OCI-LY7 (cell line): ENCODE measurements around the gene TPM2. TPM values are rescaled to one million over a fixed set of nuclear protein-coding genes. Genes with fewer than 3 reads are reported as not detected.
"Not testable (repeated sequence)": the region's sequence is repeated elsewhere in the genome, so short reads cannot be mapped to it uniquely, and the experiment has no call there.

ENCODE experiments used
- BruUV-seq: library from RNA; stranded (reverse); fragments of 400-500 nt; replicated peaks from 2 replicates; lab custom pipeline; 2021; lab: Mats Ljungman, UMichigan
- CTCF ChIA-PET: fragments of 300-600 bp; sonication (Branson Sonifier 250); formaldehyde crosslinking; loops from one replicate; lab custom pipeline; 2022; ENCODE audit warnings: antibody characterized with exemption; ENCODE audit not compliant: unreplicated experiment; lab: Charles Lee
- POLR2A ChIA-PET: fragments of 300-600 bp; sonication (Branson Sonifier 250); formaldehyde crosslinking; loops from one replicate; lab custom pipeline; 2022; ENCODE audit warnings: antibody characterized with exemption; lab: Charles Lee
- DNase-seq: peaks from one replicate; pipeline ENCODE4 v3.0.0-alpha.2; 2015; ENCODE audit warnings: low spot score
- H2AFZ ChIP-seq: fragments of 200-600 bp; sonication (generic), shearing (Covaris generic); 2 replicates; pipeline ENCODE4 v1.6.1; 2014; ENCODE audit warnings: mild to moderate bottlenecking, antibody characterized with exemption, low read length, moderate library complexity
- H3K27ac ChIP-seq: fragments of 200-600 bp; sonication (generic); 2 replicates; pipeline ENCODE4 v1.5.1; 2014; ENCODE audit warnings: mixed run types, low read depth, mild to moderate bottlenecking, moderate library complexity, low read length, inconsistent platforms; ENCODE audit not compliant: poor library complexity, severe bottlenecking
- H3K36me3 ChIP-seq: fragments of 200-600 bp; sonication (generic); 2 replicates; pipeline ENCODE4 v1.6.1; 2014; ENCODE audit warnings: mild to moderate bottlenecking, antibody characterized with exemption, low read length, moderate library complexity, mixed read lengths; ENCODE audit not compliant: insufficient read depth
- H3K4me1 ChIP-seq: fragments of 200-600 bp; sonication (generic); 2 replicates; pipeline ENCODE4 v1.5.1; 2014; ENCODE audit warnings: mild to moderate bottlenecking, low read length; ENCODE audit not compliant: insufficient read depth, poor library complexity, severe bottlenecking
- H3K4me2 ChIP-seq: fragments of 200-600 bp; sonication (generic); 2 replicates; pipeline ENCODE4 v1.6.1; 2014; ENCODE audit warnings: mild to moderate bottlenecking, low read length
- H3K4me3 ChIP-seq: fragments of 200-600 bp; sonication (generic); 2 replicates; pipeline ENCODE4 v1.5.1; 2014; ENCODE audit warnings: mild to moderate bottlenecking, low read depth, low read length; ENCODE audit not compliant: poor library complexity, severe bottlenecking
- H3K79me2 ChIP-seq: fragments of 200-600 bp; sonication (generic); 2 replicates; pipeline ENCODE4 v1.6.1; 2016; ENCODE audit warnings: low read depth, mild to moderate bottlenecking, low read length, moderate library complexity, mixed read lengths; ENCODE audit not compliant: insufficient read depth
- H3K9me2 ChIP-seq: fragments of 200-600 bp; sonication (generic); 2 replicates; pipeline ENCODE4 v1.6.1; 2016; ENCODE audit warnings: mild to moderate bottlenecking, low read length, mixed read lengths; ENCODE audit not compliant: insufficient read depth
- H3K9me3 ChIP-seq: fragments of 200-600 bp; sonication (generic); 2 replicates; pipeline ENCODE4 v1.6.1; 2014; ENCODE audit warnings: mild to moderate bottlenecking, mixed run types, low read length, mixed read lengths
- H4K20me1 ChIP-seq: fragments of 200-600 bp; sonication (generic); 2 replicates; pipeline ENCODE4 v1.6.1; 2014; ENCODE audit warnings: mild to moderate bottlenecking, antibody characterized with exemption, low read length, moderate library complexity, mixed read lengths; ENCODE audit not compliant: insufficient read depth
- CTCF ChIP-seq: fragments of 200-600 bp; sonication (generic); conservative IDR thresholded peaks from 2 replicates; pipeline ENCODE4 v1.5.1; 2014; ENCODE audit warnings: mild to moderate bottlenecking, antibody characterized with exemption, low read length, moderate library complexity, mixed read lengths
- EZH2phosphoT487 ChIP-seq: fragments of 200-600 bp; sonication (generic); IDR thresholded peaks from 2 replicates; pipeline ENCODE4 v1.6.1; 2018; ENCODE audit warnings: low read depth, borderline replicate concordance, mild to moderate bottlenecking, mixed run types, antibody characterized with exemption, low read length, moderate library complexity, mixed read lengths
- intact Hi-C: fragments of 100-400 bp; cut with micrococcal nuclease; formaldehyde crosslinking; loops from one replicate; pipeline ENCODE4 v1.10.0; 2022; ENCODE audit not compliant: unreplicated experiment
- total RNA-seq, 2 experiments: library from RNA; depleted of rRNA in 1 of 2; stranded (reverse); fragments of >200 nt in 1 of 2; shearing (Covaris generic) in 1 of 2; gene quantifications; 2 replicates each; pipeline ENCODE4 v1.2.3, GENCODE V29; 2014 to 2022

The TPM2 gene
- total RNA-seq, 2 experiments from 2014 or later: 2.5 TPM; not detected in 1

DNA sequence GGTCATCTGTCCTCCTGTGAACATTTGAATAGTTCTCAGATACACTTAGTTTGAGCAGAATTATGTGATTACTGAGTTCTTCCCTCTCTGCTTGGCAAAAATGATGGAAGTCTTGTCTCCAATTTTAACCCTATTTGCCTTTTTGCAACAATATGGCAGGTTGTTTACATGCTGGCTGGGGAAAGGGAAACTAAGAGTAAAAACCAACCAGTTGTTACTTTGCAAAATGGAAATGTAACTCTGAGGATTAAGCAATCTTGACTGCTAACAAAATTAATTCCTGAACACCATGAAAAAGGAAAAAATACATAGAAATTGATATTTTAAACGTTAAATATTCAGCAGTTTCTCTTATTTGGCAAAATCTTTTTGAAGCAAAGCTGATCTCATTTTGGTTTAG, 50.1 kb downstream of the TPM2 start:
- TF ChIP-seq EZH2phosphoT487: no peak
- no peak for TF ChIP-seq CTCF
- intact Hi-C loops: no loop called here
- peaks cover 57% of the 10 kb centered on the region for H3K4me1 ChIP-seq
- POLR2A ChIA-PET: interaction anchor here (0.7 to 3.1 kb wide), 7 partner anchors 8 to 248 kb away, joined by 3 to 17 read pairs (median 6); partner anchors contain the start of genes CCDC107, CD72, RMRP and SIT1
- no peaks in the 10 kb centered on the region for H3K79me2 ChIP-seq
- CTCF ChIA-PET: interaction anchor here (2.3 kb wide), 1 partner anchor 9 kb away, joined by 5 read pairs; no protein-coding TSS in a partner anchor
- no peak overlapping the region for H3K4me3 ChIP-seq
- H3K27ac ChIP-seq: peak overlapping the region; percentile 72
- no peaks in the 10 kb centered on the region for H4K20me1 ChIP-seq
- H3K9me3 ChIP-seq: peaks cover 9% of the 10 kb centered on the region; the same call in 1 of the 2 replicates
- H3K36me3 ChIP-seq: peaks cover 36% of the 10 kb centered on the region
- DNase-seq: no peak
- H2AFZ ChIP-seq: peak overlapping the region; percentile 1; the same call in 1 of the 2 replicates
- no peaks in the 10 kb centered on the region for H3K9me2 ChIP-seq
- no TSS peak for BruUV-seq
- H3K4me2 ChIP-seq: peak overlapping the region; percentile 58

DNA sequence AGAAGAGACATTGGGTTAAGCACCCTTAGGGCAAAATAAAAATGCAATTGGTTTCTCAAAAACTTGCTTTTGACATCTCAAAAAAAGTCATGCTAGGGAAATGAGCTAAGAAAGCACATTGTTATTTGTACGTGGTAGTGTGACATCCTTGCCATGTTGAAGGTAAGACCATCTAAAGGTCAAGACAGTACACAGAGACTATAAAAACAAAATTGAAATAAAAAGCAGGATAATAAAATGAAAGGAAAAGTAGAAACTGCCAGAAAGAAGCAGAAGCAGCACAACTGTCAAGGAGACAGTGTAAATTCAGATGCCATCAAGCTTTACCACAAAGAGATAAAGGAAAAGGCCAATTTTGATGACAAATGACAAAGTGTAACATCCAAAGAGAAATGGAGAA, 50.5 kb downstream of the TPM2 start:
- H3K4me1 ChIP-seq: peaks cover 61% of the 10 kb centered on the region

GRCh38 chr9:35638751-35639150, 51.0 kb downstream of the TPM2 start:
- BruUV-seq, H2AFZ ChIP-seq, intact Hi-C loops, H3K4me3 ChIP-seq, H3K9me3 ChIP-seq, H3K9me2 ChIP-seq, H4K20me1 ChIP-seq, H3K79me2 ChIP-seq: not testable (repeated sequence)
- Histone ChIP-seq H3K4me1 (peaks cover 65% of the 10 kb centered on the region), H3K27ac (peak overlapping the region; percentile 72), H3K4me2 (peak overlapping the region; percentile 58), H3K36me3 (peaks cover 30% of the 10 kb centered on the region)
- ChIA-PET POLR2A (interaction anchor here (0.7 to 3.1 kb wide), 8 partner anchors 9 to 247 kb away, joined by 3 to 17 read pairs (median 6); partner anchors contain the start of genes CD72 and SIT1), CTCF (interaction anchor here (2.3 kb wide), 1 partner anchor 10 kb away, joined by 5 read pairs; no protein-coding TSS in a partner anchor)
- DNase-seq: peak; percentile 63

More for the DNA sequence above, 50.5 kb downstream of the TPM2 start:
- H2AFZ ChIP-seq: peak overlapping the region; percentile 1; the same call in 1 of the 2 replicates
- intact Hi-C loops, H3K9me3 ChIP-seq, H3K79me2 ChIP-seq, DNase-seq, BruUV-seq, H3K4me3 ChIP-seq, H4K20me1 ChIP-seq, H3K9me2 ChIP-seq: not testable (repeated sequence)
- CTCF ChIA-PET: interaction anchor here (2.3 kb wide), 1 partner anchor 9 kb away, joined by 5 read pairs; no protein-coding TSS in a partner anchor
- H3K36me3 ChIP-seq: peaks cover 32% of the 10 kb centered on the region
- peak overlapping the region; percentile 72 for H3K27ac ChIP-seq
- POLR2A ChIA-PET: interaction anchor here (0.7 to 3.1 kb wide), 7 partner anchors 8 to 247 kb away, joined by 3 to 17 read pairs (median 7); partner anchors contain the start of genes CD72 and SIT1
- H3K4me2 ChIP-seq: peak overlapping the region; percentile 58

GRCh38 chr9:35637427-35637955, 52.2 kb downstream of the TPM2 start:
- H3K4me1 ChIP-seq: peaks cover 71% of the 10 kb centered on the region
- H3K4me3 ChIP-seq, DNase-seq, H3K4me2 ChIP-seq, H3K79me2 ChIP-seq, BruUV-seq, H3K9me2 ChIP-seq, H3K9me3 ChIP-seq, intact Hi-C loops, H2AFZ ChIP-seq, H4K20me1 ChIP-seq: not testable (repeated sequence)
- H3K36me3 ChIP-seq: peaks cover 19% of the 10 kb centered on the region
- CTCF ChIA-PET: interaction anchor here (2.3 kb wide), 1 partner anchor 11 kb away, joined by 5 read pairs; no protein-coding TSS in a partner anchor
- POLR2A ChIA-PET: interaction anchor here (2.0 kb wide), 1 partner anchor 19 kb away, joined by 7 read pairs; the partner anchor contains the start of gene CD72
- H3K27ac ChIP-seq: peak overlapping the region; percentile 72

GRCh38 chr9:35636877-35637246, 52.9 kb downstream of the TPM2 start:
- intact Hi-C loops, H3K9me2 ChIP-seq, H2AFZ ChIP-seq, DNase-seq, BruUV-seq, H4K20me1 ChIP-seq, H3K79me2 ChIP-seq, CTCF ChIA-PET, H3K9me3 ChIP-seq: not testable (repeated sequence)
- Histone ChIP-seq H3K27ac (peak overlapping the region; percentile 94), H3K4me1 (peaks cover 71% of the 10 kb centered on the region), H3K36me3 (peaks cover 19% of the 10 kb centered on the region), H3K4me3 (peak overlapping the region; percentile 28), H3K4me2 (peak overlapping the region; percentile 76)
- POLR2A ChIA-PET: interaction anchor here (0.6 to 3.3 kb wide), 8 partner anchors 10 to 28 kb away, joined by 3 to 36 read pairs (median 5); partner anchors contain the start of genes ARHGEF39 and SIT1
